ENCODE measurements around the gene KIAA1958. TPM values are rescaled to one million over a fixed set of nuclear protein-coding genes. Genes with fewer than 3 reads are reported as not detected.

KIAA1958 gene
- total RNA-seq, 4 donors from 2014 or later = 5.7 to 11.1 (median 6.8) TPM

GRCh38 chr9:112493393-112494137, 6.9 kb downstream of the KIAA1958 start:
- no peak for TF ChIP-seq POLR2A (IDR thresholded peaks at IDR 0.05)
- TF ChIP-seq CTCF (IDR thresholded peaks at IDR 0.05) = no peak
- 74 to 85% methylated on average over 1 of the region's 1 CpG for WGBS, 2 donors
- intact Hi-C loops (cut with DNase I; ENCODE audit: low total_unique reads) = no loop called here
- H3K4me3 ChIP-seq (ENCODE audit: low read depth, poor library complexity, severe bottlenecking) = no peak overlapping the region
- DNase-seq (ENCODE audit: low spot score in 2 of 2) = no peak

- DNase-seq (ENCODE audit: low spot score in 2 of 2) = no peak
- TF ChIP-seq CTCF (IDR thresholded peaks at IDR 0.05) (no peak), POLR2A (IDR thresholded peaks at IDR 0.05) (no peak)
- intact Hi-C loops (cut with DNase I; ENCODE audit: low total_unique reads) = no loop called here
- WGBS, 2 donors = 100% methylated on average over 1 of the region's 1 CpG
- H3K4me3 ChIP-seq (ENCODE audit: low read depth, poor library complexity, severe bottlenecking) = no peak overlapping the region
These were observed 7.5 kb downstream of the KIAA1958 start for GRCh38 chr9:112494153-112494552.

- DNase-seq (ENCODE audit: low spot score in 2 of 2) = no peak
- H3K4me3 ChIP-seq (ENCODE audit: low read depth, poor library complexity, severe bottlenecking) = no peak overlapping the region
- 91 to 92% methylated on average over 4 of the region's 4 CpGs for WGBS, 2 donors
- intact Hi-C loops (cut with DNase I; ENCODE audit: low total_unique reads) = no loop called here
- TF ChIP-seq POLR2A (IDR thresholded peaks at IDR 0.05) (no peak), CTCF (IDR thresholded peaks at IDR 0.05) (no peak)
These were observed 9.0 kb downstream of the KIAA1958 start for GRCh38 chr9:112495614-112496013.

- TF ChIP-seq CTCF (IDR thresholded peaks at IDR 0.05) = no peak
- TF ChIP-seq POLR2A (IDR thresholded peaks at IDR 0.05) = no peak
- no peak for DNase-seq (ENCODE audit: low spot score in 2 of 2)
- intact Hi-C loops (cut with DNase I; ENCODE audit: low total_unique reads) = no loop called here
- WGBS, 2 donors = 84 to 86% methylated on average over 3 of the region's 3 CpGs
- no peak overlapping the region for H3K4me3 ChIP-seq (ENCODE audit: low read depth, poor library complexity, severe bottlenecking)
These were observed 9.6 kb downstream of the KIAA1958 start for GRCh38 chr9:112496074-112496722.

GRCh38 chr9:112500842-112501241, 14.2 kb downstream of the KIAA1958 start:
- 98% methylated on average over 2 of the region's 2 CpGs for WGBS, 2 donors
- no peak overlapping the region for H3K4me3 ChIP-seq (ENCODE audit: low read depth, poor library complexity, severe bottlenecking)
- no peak for DNase-seq (ENCODE audit: low spot score in 2 of 2)
- no peak for TF ChIP-seq POLR2A (IDR thresholded peaks at IDR 0.05)
- intact Hi-C loops (cut with DNase I; ENCODE audit: low total_unique reads) = no loop called here

GRCh38 chr9:112501287-112501686, 14.7 kb downstream of the KIAA1958 start:
- WGBS, 2 donors = 96 to 97% methylated on average over 8 of the region's 8 CpGs
- no peak overlapping the region for H3K4me3 ChIP-seq (ENCODE audit: low read depth, poor library complexity, severe bottlenecking)
- intact Hi-C loops (cut with DNase I; ENCODE audit: low total_unique reads) = no loop called here
- DNase-seq (ENCODE audit: low spot score in 2 of 2) = no peak
- no peak for TF ChIP-seq POLR2A (IDR thresholded peaks at IDR 0.05)
- no peak for TF ChIP-seq CTCF (IDR thresholded peaks at IDR 0.05)

All from lower leg skin (tissue), 4 donors.